HepG2 (cell line): ENCODE measurements around the gene PACC1. TPM values are rescaled to one million over a fixed set of nuclear protein-coding genes. Genes with fewer than 3 reads are reported as not detected.

Experiments
- ATAC-seq: fragments of 200-7000 bp; cut with Tn5 transposase; 3 replicates; pipeline ENCODE4 v1.9.1; 2020; ENCODE audit warnings: mild to moderate bottlenecking, moderate library complexity
- BruUV-seq: library from RNA; stranded (reverse); fragments of 400-500 nt; replicated peaks from 2 replicates; lab custom pipeline; 2021; lab: Mats Ljungman, UMichigan
- CTCF ChIA-PET: fragments of 300-600 bp; formaldehyde crosslinking; extraction: SDS; loops from one replicate; lab custom pipeline; 2021; ENCODE audit warnings: low total read pairs, inconsistent platforms, low intra/inter-chr PET ratio; lab: Yijun Ruan, JAX
- POLR2A ChIA-PET: fragments of 350-600 bp; sonication (Branson Sonifier 250); formaldehyde crosslinking; loops from one replicate; lab custom pipeline; 2020; ENCODE audit warnings: antibody characterized with exemption, inconsistent platforms; lab: Yijun Ruan, JAX
- DNase-seq: peaks from one replicate; pipeline ENCODE4 v3.0.0-alpha.2; 2015; ENCODE audit warnings: low spot score
- FAIRE-seq: peaks from 3 replicates; lab custom pipeline; 2011; peaks lifted over from hg19 to GRCh38; lab: Jason Lieb, UNC
- H2AFZ ChIP-seq: one replicate; pipeline ENCODE4 v1.6.1; 2011; ENCODE audit warnings: low read length, inconsistent platforms
- H3K27ac ChIP-seq: fragments of 300-600 bp; 3 replicates; pipeline ENCODE4 v1.8.0; 2011; ENCODE audit warnings: mixed run types, mild to moderate bottlenecking, mixed read lengths, low read length, inconsistent platforms; ENCODE audit not compliant: insufficient read depth; ENCODE audit errors: extremely low read length
- H3K27me3 ChIP-seq, 2 experiments: fragments of 200-600 bp in 1 of 2; 2 replicates in 1 of 2; 3 replicates in 1 of 2; pipeline versions ENCODE4 v1.6.0 to v1.8.0; 2011; ENCODE audit warnings: low read length in 2 of 2, mild to moderate bottlenecking in 2 of 2, moderate library complexity in 2 of 2, inconsistent platforms in 1 of 2; ENCODE audit not compliant: insufficient read depth in 2 of 2, control insufficient read depth in 1 of 2
- H3K36me3 ChIP-seq, 2 experiments: fragments of 200-600 bp in 1 of 2; replicated peaks in 1 of 2; 2 replicates in 1 of 2; 3 replicates in 1 of 2; pipeline versions ENCODE4 v1.5.1 to v1.8.0; 2011; ENCODE audit warnings: low read length in 2 of 2, inconsistent platforms in 1 of 2; ENCODE audit not compliant: insufficient read depth in 2 of 2, control insufficient read depth in 1 of 2
- H3K4me1 ChIP-seq: 2 replicates; pipeline ENCODE4 v1.5.1; 2012; ENCODE audit warnings: low read length, inconsistent platforms; ENCODE audit not compliant: insufficient read depth
- H3K4me2 ChIP-seq: 2 replicates; pipeline ENCODE4 v1.6.0; 2011; ENCODE audit warnings: low read depth, low read length, inconsistent platforms
- H3K4me3 ChIP-seq, 3 experiments: fragments of 200-600 bp in 1 of 3; sonication (generic), shearing (Covaris generic) in 1 of 3; replicated peaks in 1 of 3; 2 replicates each; pipeline ENCODE4 v1.5.1; 2011 to 2016; ENCODE audit warnings: low read length in 3 of 3, inconsistent platforms in 2 of 3, low read depth in 2 of 3, mild to moderate bottlenecking in 2 of 3, control low read depth in 1 of 3, mixed read lengths in 1 of 3; ENCODE audit not compliant: insufficient read depth in 1 of 3
- H3K79me2 ChIP-seq: one replicate; pipeline ENCODE4 v1.6.1; 2011; ENCODE audit warnings: low read length, inconsistent platforms; ENCODE audit not compliant: insufficient read depth
- H3K9ac ChIP-seq: 2 replicates; pipeline ENCODE4 v1.6.0; 2011; ENCODE audit warnings: mild to moderate bottlenecking, low read depth, low read length, inconsistent platforms; ENCODE audit not compliant: insufficient read depth
- H3K9me3 ChIP-seq: 2 replicates; pipeline ENCODE4 v1.5.1; 2012; ENCODE audit warnings: mild to moderate bottlenecking, low read length
- H4K20me1 ChIP-seq: 2 replicates; pipeline ENCODE4 v1.6.0; 2011; ENCODE audit warnings: inconsistent platforms, mild to moderate bottlenecking, low read length, moderate library complexity; ENCODE audit not compliant: insufficient read depth
- HINFP ChIP-seq: sonication (generic); formaldehyde crosslinking; IDR thresholded peaks from 2 replicates; pipeline ENCODE4 v1.4.0; 2020; ENCODE audit warnings: low read depth, mild to moderate bottlenecking, missing genetic modification reagents
- JUND ChIP-seq: sonication (generic); formaldehyde crosslinking; IDR thresholded peaks from 2 replicates; pipeline ENCODE4 v1.8.0; 2022; ENCODE audit warnings: mild to moderate bottlenecking, missing genetic modification reagents
- KIAA2018 ChIP-seq: sonication (generic); formaldehyde crosslinking; IDR thresholded peaks from 2 replicates; pipeline ENCODE4 v1.5.0; 2020; ENCODE audit warnings: mild to moderate bottlenecking, missing genetic modification reagents, borderline replicate concordance
- RBM22 ChIP-seq: fragments of 200-400 bp; formaldehyde crosslinking; optimal IDR thresholded peaks from 2 replicates; pipeline ENCODE3; 2017; ENCODE audit warnings: mild to moderate bottlenecking, low read length, moderate library complexity
- ZNF350 ChIP-seq: sonication (generic); formaldehyde crosslinking; IDR thresholded peaks from 2 replicates; pipeline ENCODE4 v1.4.0; 2020; ENCODE audit warnings: mild to moderate bottlenecking, low read depth, missing genetic modification reagents, borderline replicate concordance
- WGBS: methylation state at CpG from one replicate; pipeline ENCODE4 v1.1.6; 2017; ENCODE audit warnings: low lambda C conversion rate; 5-methylcytosine and 5-hydroxymethylcytosine counted together
- in situ Hi-C: cut with HindIII; loops from 2 replicates; pipeline ENCODE4 v1.10.0; 2017; ENCODE audit warnings: low pct_unique_long_range_greater_than_20kb; ENCODE audit not compliant: extremely low pct_ligation_motif_present
- intact Hi-C: fragments of 100-400 bp; cut with micrococcal nuclease; formaldehyde crosslinking; loops from one replicate; pipeline ENCODE4 v1.10.0; 2022; ENCODE audit not compliant: unreplicated experiment
- polyA plus RNA-seq, 8 experiments: library from polyadenylated mRNA; depleted of rRNA in 3 of 8; stranded (reverse) in 7 of 8; unstranded in 1 of 8; fragments of >200 nt; fragmentation: Illumina TruSeq in 4 of 8; extraction: Trizol in 4 of 8; gene quantifications; 2 replicates each; pipeline versions ENCODE4 v1.2.1 to v1.2.3, GENCODE V29; 2011 to 2016; ENCODE audit warnings: low read depth in 4 of 8, missing spikeins in 1 of 8, mixed read lengths in 1 of 8; ENCODE audit not compliant: insufficient read depth in 1 of 8
- total RNA-seq, 5 experiments: library from RNA; depleted of rRNA; stranded (reverse); fragments of >200 nt; fragmentation: Illumina TruSeq; extraction: Trizol; gene quantifications; 2 replicates each; pipeline ENCODE4 v1.2.3, GENCODE V29; 2016; ENCODE audit warnings: low read depth in 1 of 5

Gene PACC1
- total and polyA plus RNA-seq, 2 of the 13 experiments (the other 11 are each of a cell fraction or from before 2014, with no cell fraction given) = 9.4 to 10.7 TPM

- ChIA-PET POLR2A (no interaction called here), CTCF (interaction anchor here (1.9 to 2.0 kb wide), 2 partner anchors 297 to 305 kb away, joined by 22 to 25 read pairs; no protein-coding TSS in a partner anchor)
- in situ Hi-C loops (loop anchor here (5.0 to 10.0 kb wide), 2 partner anchors 87 to 295 kb away; no protein-coding TSS in a partner anchor), intact Hi-C loops (loop anchor here (1.0 to 5.0 kb wide), 4 partner anchors 75 to 304 kb away; no protein-coding TSS in a partner anchor)
- no peak for DNase-seq
- Histone ChIP-seq H3K4me3 (no peak overlapping the region), H3K4me1 (no peaks in the 10 kb centered on the region), H3K4me2 (no peak overlapping the region), H2AFZ (no peak overlapping the region), H3K9ac (no peak overlapping the region), H3K27me3 (no peaks in the 10 kb centered on the region), H3K27ac (no peak overlapping the region), H3K9me3 (no peaks in the 10 kb centered on the region; the same call in 1 of the 2 replicates), H3K79me2 (no peaks in the 10 kb centered on the region), H3K36me3 (peaks cover 7 to 25% of the 10 kb centered on the region in 2 experiments), H4K20me1 (no peaks in the 10 kb centered on the region)
- no TSS peak for BruUV-seq
- peak; percentile 77 for ATAC-seq
- 60% methylated on average over 1 of the region's 2 CpGs for WGBS
- no peak for FAIRE-seq
- TF ChIP-seq RBM22 (peak; percentile 19), ZNF350 (no peak), HINFP (CRISPR knock-in tag) (no peak), KIAA2018 (CRISPR knock-in tag) (no peak), JUND (CRISPR knock-in tag) (no peak)
Observed at GRCh38 chr1:212367474-212368072, 47.1 kb downstream of the PACC1 start.
